HEK293 (cell line): ENCODE results near the gene QPCTL.

ENCODE experiments used
- CTCF ChIP-seq: fragments of 450-650 bp; formaldehyde crosslinking; IDR thresholded peaks from 2 replicates; pipeline ENCODE4 v1.5.1; 2016; ENCODE audit warnings: missing biosample characterization, missing genetic modification characterization
- KLF9 ChIP-seq: fragments of 450-650 bp; formaldehyde crosslinking; IDR thresholded peaks from 2 replicates; pipeline ENCODE4 v1.5.1; 2016; ENCODE audit warnings: missing biosample characterization, missing genetic modification characterization, low read depth
- TSHZ1 ChIP-seq: fragments of 450-650 bp; formaldehyde crosslinking; IDR thresholded peaks from 2 replicates; pipeline ENCODE4 v1.5.1; 2016; ENCODE audit warnings: missing biosample characterization, missing genetic modification characterization, borderline replicate concordance
- ZBTB7A ChIP-seq: fragments of 450-650 bp; formaldehyde crosslinking; IDR thresholded peaks from 2 replicates; pipeline ENCODE4 v1.5.1; 2016; ENCODE audit warnings: low read depth, missing biosample characterization, missing genetic modification characterization
- ZFP41 ChIP-seq: fragments of 450-650 bp; formaldehyde crosslinking; IDR thresholded peaks from 2 replicates; pipeline ENCODE4 v1.5.1; 2016; ENCODE audit warnings: missing biosample characterization, missing genetic modification characterization, borderline replicate concordance
- ZNF221 ChIP-seq: fragments of 450-650 bp; formaldehyde crosslinking; IDR thresholded peaks from 2 replicates; pipeline ENCODE4 v1.5.1; 2017; ENCODE audit warnings: missing biosample characterization, missing genetic modification characterization, borderline replicate concordance
- ZNF518A ChIP-seq: fragments of 450-650 bp; formaldehyde crosslinking; conservative IDR thresholded peaks from 2 replicates; pipeline ENCODE4 v1.5.1; 2016; ENCODE audit warnings: low read depth, missing biosample characterization, missing genetic modification characterization
- ZNF558 ChIP-seq: fragments of 450-650 bp; formaldehyde crosslinking; IDR thresholded peaks from 2 replicates; pipeline ENCODE4 v1.5.1; 2016; ENCODE audit warnings: missing biosample characterization, missing genetic modification characterization
- ZNF76 ChIP-seq: fragments of 450-650 bp; formaldehyde crosslinking; IDR thresholded peaks from 2 replicates; pipeline ENCODE4; 2016; ENCODE audit warnings: low read depth, missing biosample characterization, missing genetic modification characterization, borderline replicate concordance
- ZNF792 ChIP-seq: fragments of 450-650 bp; formaldehyde crosslinking; IDR thresholded peaks from 2 replicates; pipeline ENCODE4 v1.5.1; 2016; ENCODE audit warnings: missing biosample characterization, missing genetic modification characterization
- ZSCAN18 ChIP-seq: fragments of 450-650 bp; formaldehyde crosslinking; IDR thresholded peaks from 2 replicates; pipeline ENCODE4 v1.5.1; 2016; ENCODE audit warnings: missing biosample characterization, missing genetic modification characterization

GRCh38 chr19:45650722-45651121 lies 41.7 kb upstream of the QPCTL start:
- no peak for TF ChIP-seq ZBTB7A (tag by site-specific recombination)
- TF ChIP-seq ZNF792 (tag by site-specific recombination) = no peak
- TF ChIP-seq ZNF518A (tag by site-specific recombination) = no peak
- TF ChIP-seq CTCF = no peak
- no peak for TF ChIP-seq ZNF558
- no peak for TF ChIP-seq ZSCAN18 (tag by site-specific recombination)
- TF ChIP-seq ZFP41 (tag by site-specific recombination) = no peak
- TF ChIP-seq ZNF221 (tag by site-specific recombination) = no peak
- no peak for TF ChIP-seq KLF9 (tag by site-specific recombination)
- TF ChIP-seq TSHZ1 (tag by site-specific recombination) = no peak
- TF ChIP-seq ZNF76 = no peak
